Erythroblast (primary cell): Measurements from ENCODE around the gene SLC4A3.

Experiments used
- DNase-seq, 2 experiments: peaks; one replicate each; lab custom pipeline; 2025; lab: John Stamatoyannopoulos, UW
- GATA1 ChIP-seq: IDR thresholded peaks from 2 replicates; pipeline ENCODE4 v1.6.1; 2011; ENCODE audit warnings: low read depth, mild to moderate bottlenecking, control low read depth, low read length, moderate library complexity
- POLR2A ChIP-seq: IDR thresholded peaks from 2 replicates; pipeline ENCODE4 v1.6.1; 2011; ENCODE audit warnings: mild to moderate bottlenecking, low read length

Gene SLC4A3

DNA sequence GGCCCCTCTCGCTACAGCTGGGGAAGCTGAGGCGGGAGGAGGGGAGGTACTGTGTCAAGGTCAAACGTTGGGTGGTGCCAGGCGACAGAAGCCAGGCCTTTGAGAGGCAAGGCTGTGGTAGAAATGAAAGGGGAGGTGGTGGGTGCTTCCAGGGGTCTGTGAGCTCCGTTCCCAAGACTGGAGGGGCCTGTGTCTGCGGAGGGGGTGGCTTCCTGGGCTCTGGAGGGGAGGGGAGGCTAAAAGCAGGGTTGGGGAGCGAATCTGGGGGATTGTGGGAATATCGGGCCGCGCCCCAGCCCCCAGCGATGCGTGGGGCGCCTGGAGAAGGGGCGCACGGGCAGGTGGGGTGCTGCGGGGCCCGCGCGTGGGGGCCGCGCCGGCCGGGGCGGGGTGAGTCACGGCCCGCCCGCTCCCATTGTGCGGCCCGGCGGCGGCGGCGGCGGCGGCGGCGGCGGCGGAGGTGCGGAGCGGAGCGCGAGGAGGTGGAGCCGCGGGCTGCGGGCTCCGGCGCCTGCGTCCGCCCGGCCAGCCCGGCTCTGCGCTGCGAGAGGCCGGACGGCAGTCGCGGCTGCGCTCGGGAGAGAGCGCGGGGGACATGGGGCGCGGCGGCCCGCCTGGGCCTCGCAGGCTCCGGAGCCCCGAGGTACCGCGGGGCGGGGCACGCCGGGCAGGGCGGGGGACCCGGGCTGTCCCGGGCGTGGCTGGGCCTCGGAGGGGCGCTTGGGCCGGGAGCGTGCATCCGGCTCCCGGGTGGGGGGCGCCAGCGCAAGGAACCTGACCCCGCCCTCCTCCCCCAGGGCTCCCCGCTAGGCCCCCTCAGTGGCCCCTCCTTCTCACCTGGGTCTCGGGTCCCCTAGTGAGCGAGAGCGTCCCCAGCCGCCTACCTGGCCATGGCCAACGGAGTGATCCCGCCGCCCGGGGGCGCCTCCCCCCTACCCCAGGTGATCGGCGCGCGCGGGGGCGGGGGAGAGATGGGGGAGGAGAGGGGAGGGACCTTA lies at the start of gene SLC4A3:
Gene SLC4A3 (plus strand): TSS at position 528 of the 998 bp plus-strand sequence. CDS start 363 bp downstream, at position 891.
- DNase-seq, result no peak
- TF ChIP-seq POLR2A (no peak), GATA1 (no peak)

GRCh38 chr2:219578811-219579613 lies 48.4 kb upstream of the SLC4A3 start:
- TF ChIP-seq GATA1 (no peak), POLR2A (no peak)
- peak in 1 of 2 experiments; percentile 5 for DNase-seq

DNA sequence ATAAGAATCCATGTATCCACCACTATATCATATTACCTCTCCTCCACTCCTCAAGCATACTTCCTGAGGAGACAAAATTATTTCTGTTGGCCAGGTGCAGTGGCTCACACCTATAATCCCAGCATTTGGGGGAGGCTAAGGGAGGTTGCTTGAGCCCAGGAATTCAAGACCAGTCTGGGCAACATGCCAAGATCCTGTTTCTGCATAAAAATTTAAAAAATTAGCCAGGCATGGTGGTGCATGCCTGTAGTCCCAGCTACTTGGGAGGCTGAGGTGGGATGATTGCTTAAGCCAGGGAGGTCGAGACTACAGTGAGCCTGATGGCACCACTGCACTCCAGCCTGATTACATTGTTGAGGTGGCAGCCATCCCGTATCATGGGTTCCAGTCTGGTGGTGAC lies 46.1 kb upstream of the SLC4A3 start:
- DNase-seq, result no peak
- TF ChIP-seq GATA1, result no peak
- no peak for TF ChIP-seq POLR2A

DNA sequence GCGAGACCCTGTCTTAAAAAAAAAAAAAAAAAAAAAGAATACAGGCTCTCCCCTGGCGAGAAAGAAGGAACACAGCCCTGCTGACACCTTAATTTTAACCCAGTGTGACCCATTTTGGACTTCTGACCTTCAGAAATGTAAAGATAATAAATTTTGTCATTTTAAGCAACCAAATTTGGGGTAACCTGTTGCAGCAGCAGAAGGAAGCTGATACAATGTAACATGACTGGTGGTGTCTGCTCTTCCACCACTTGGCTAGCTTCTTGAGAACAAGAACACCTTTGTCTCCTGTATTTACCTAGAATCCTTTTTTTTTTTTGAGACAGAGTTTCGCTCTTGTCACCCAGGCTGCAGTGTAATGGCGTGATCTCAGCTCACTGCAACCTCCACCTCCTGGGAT lies 36.3 kb upstream of the SLC4A3 start:
- no peak for DNase-seq
- TF ChIP-seq GATA1, result no peak
- no peak for TF ChIP-seq POLR2A

DNA sequence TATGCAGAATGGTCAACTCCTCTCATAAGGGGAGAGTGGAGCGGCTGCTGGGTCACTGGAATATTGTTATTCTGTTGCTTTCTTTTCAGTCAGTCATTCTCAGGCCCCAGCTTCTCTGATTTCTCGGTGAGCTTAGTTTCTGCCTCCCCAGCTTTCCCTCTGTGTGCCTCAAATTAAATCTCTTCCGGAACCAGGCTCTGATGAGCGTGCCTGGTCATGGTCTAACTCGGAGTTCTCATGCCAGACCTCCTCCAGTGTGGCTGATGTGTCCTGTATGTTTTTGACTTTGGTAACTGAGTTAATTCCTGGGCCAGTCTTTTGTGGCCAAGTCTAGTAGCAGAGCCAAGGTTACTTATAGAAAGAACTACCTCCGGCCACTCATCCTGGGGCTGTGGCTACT lies 34.7 kb upstream of the SLC4A3 start:
- no peak for TF ChIP-seq POLR2A
- TF ChIP-seq GATA1, result no peak
- DNase-seq, result no peak

- TF ChIP-seq GATA1 (no peak), POLR2A (no peak)
- DNase-seq, result no peak
Measured at GRCh38 chr2:219593154-219593553, 34.3 kb upstream of the SLC4A3 start.

DNA sequence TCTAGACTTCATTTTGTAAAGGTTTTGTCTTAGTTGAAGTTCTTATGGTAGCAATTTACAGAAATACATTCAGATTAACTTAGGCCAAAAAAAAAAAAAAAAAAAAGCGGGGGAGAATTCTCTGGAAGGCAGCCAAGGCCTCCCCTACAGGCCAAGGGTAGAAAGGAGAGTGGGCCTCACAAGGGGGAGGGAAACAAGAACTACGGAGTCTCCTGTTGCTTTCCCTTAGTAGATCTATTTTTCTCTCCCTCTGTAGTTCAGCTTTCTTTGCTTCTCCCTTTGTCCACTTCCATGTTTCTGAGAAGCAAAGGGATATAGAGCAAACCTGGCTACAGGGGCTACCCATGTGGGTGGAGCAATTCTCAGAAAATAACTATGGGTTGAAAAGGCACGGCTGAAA lies 32.2 kb upstream of the SLC4A3 start:
- peak; percentile 49 to 62 for DNase-seq
- TF ChIP-seq POLR2A, result no peak
- TF ChIP-seq GATA1, result no peak

GRCh38 chr2:219596954-219597551 lies 30.4 kb upstream of the SLC4A3 start:
- TF ChIP-seq POLR2A (no peak), GATA1 (no peak)

DNA sequence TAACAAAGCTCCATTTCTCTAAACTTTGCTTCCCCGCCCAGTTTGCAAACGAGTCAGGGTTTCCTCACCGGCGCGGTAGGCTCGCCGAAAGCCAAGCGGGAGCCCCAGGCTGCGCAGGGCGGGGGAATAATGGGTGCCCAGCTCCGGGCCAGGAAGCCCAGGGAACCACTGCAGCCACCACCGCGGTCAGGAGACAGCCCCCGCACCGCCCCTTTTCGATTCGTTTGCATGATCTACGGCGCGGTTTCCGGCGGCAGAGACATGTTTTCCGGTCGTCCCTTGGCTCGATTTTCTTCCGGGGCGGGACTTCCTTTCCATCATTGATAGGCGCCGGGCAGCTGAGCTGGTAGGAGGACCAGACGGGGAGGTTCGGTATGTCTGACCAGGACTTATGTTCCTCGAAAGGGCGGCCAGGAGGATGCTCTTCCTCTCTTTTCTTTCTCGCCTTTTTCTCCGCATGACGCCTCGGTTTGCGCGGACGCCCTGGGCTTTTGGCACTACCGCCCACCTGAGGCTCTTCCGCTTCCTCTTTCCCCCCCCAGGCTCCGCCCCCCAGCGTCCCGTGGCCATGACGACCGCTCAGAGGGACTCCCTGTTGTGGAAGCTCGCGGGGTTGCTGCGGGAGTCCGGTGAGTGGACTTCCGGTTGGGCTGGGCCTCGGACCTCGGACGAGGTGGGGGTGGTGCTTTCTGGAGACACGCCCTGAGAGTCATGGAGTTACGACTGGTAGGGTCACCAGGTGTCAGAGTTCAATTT lies 29.7 kb upstream of the SLC4A3 start, which contains the start of gene STK11IP:
Gene STK11IP (plus strand): TSS at position 306 of the 756 bp plus-strand sequence. CDS start 263 bp downstream, at position 569.
- peak; percentile 94 to 95 for DNase-seq
- peak; percentile 90 for TF ChIP-seq POLR2A
- no peak for TF ChIP-seq GATA1

More at GRCh38 chr2:219596954-219597551, 30.4 kb upstream of the SLC4A3 start:
- DNase-seq, result peak in 1 of 2 experiments; percentile 52

GRCh38 chr2:219598308-219599078 lies 28.9 kb upstream of the SLC4A3 start:
- TF ChIP-seq GATA1 (no peak), POLR2A (no peak)
- DNase-seq, result no peak

DNA sequence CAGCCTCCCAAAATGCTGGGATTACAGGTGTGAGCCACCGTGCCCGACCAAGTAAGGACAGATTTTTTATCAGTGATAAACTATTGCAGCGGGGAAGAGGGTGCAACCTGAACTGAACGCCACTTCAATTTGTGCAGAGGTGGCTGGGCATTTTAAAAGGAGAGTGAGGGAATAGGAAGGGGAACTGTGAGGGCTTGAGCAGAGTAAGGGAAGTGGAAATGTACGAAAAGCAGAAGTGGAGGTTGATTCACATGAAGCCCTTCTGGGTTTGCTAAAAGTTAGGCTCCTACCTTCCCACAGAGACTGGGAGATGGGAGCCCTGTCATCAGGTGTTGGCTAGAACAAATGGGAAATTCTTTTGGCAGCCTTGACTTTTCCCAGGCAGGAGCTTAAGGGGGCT lies 23.7 kb upstream of the SLC4A3 start:
- no peak for DNase-seq
- TF ChIP-seq GATA1, result no peak
- TF ChIP-seq POLR2A, result no peak

- no peak for DNase-seq
- TF ChIP-seq POLR2A, result no peak
- no peak for TF ChIP-seq GATA1
Measured at GRCh38 chr2:219605607-219605954, 21.8 kb upstream of the SLC4A3 start.

DNA sequence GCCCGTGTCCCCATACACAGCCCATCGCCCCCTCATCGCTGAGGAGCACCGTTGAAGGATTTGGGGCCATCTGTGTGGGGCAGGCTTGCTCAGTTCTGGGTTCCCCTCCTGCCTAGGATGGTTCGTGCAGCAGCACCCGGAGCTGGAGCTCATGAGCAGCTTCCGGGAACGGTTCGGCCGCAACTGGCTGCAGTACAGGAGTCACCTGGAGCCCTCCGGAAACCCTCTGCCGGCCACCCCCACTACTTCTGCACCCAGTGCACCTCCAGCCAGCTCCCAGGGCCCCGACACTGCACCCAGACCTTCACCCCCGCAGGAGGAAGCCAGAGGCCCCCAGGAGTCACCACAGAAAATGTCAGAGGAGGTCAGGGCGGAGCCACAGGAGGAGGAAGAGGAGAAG lies 19.5 kb upstream of the SLC4A3 start:
- no peak for TF ChIP-seq GATA1
- no peak for TF ChIP-seq POLR2A
- no peak for DNase-seq
